HCT116 (cell line): ENCODE measurements around the gene FHIT. TPM values are rescaled to one million over a fixed set of nuclear protein-coding genes. Genes with fewer than 3 reads are reported as not detected.

Experiments
- ATAC-seq: fragments of 200-7000 bp; cut with Tn5 transposase; 2 replicates; pipeline ENCODE4 v1.9.1; 2020; ENCODE audit warnings: mild to moderate bottlenecking, moderate library complexity
- BruUV-seq: library from RNA; stranded (reverse); fragments of 400-500 nt; replicated peaks from 2 replicates; lab custom pipeline; 2021; lab: Mats Ljungman, UMichigan
- CTCF ChIA-PET: fragments of 300-600 bp; sonication (Branson Sonifier 250); formaldehyde crosslinking; loops from one replicate; lab custom pipeline; 2021; ENCODE audit warnings: antibody characterized with exemption; lab: Charles Lee
- POLR2A ChIA-PET: fragments of 300-600, 350-600 bp; sonication (Branson Sonifier 250); formaldehyde crosslinking; loops from one replicate; lab custom pipeline; 2021; ENCODE audit warnings: antibody characterized with exemption; lab: Charles Lee
- RAD21 ChIA-PET, 2 experiments: fragments of 300-600 bp; sonication (Branson Sonifier 250); formaldehyde crosslinking; loops; one replicate each; lab custom pipeline; 2023; ENCODE audit warnings: low total read pairs in 2 of 2; ENCODE audit not compliant: uncharacterized antibody in 2 of 2, unreplicated experiment in 2 of 2, low non-redundant PET in 1 of 2; lab: Charles Lee
- DNase-seq: peaks from one replicate; pipeline ENCODE4 v3.0.0-alpha.2; 2010; ENCODE audit warnings: low read depth, low spot score
- H2AFZ ChIP-seq: fragments of 200-600 bp; shearing (Covaris generic), sonication (generic); 2 replicates; pipeline ENCODE4 v1.6.1; 2017; ENCODE audit warnings: low read depth, mixed run types, mixed read lengths, antibody characterized with exemption, low read length; ENCODE audit not compliant: poor library complexity, severe bottlenecking
- H3K27ac ChIP-seq: 2 replicates; pipeline ENCODE4 v1.5.1; 2012; ENCODE audit warnings: low read depth, low read length
- H3K27me3 ChIP-seq: fragments of 200-600 bp; sonication (generic); 2 replicates; pipeline ENCODE4 v1.6.1; 2016; ENCODE audit warnings: mixed run types, low read length, mixed read lengths; ENCODE audit not compliant: insufficient read depth
- H3K36me3 ChIP-seq, 2 experiments: fragments of 200-500 bp in 1 of 2; fragments of 200-600 bp in 1 of 2; sonication (Bioruptor generic) in 1 of 2; sonication (generic) in 1 of 2; 2 replicates each; pipeline versions ENCODE4 v1.5.1 to v1.6.1; 2014 to 2016; ENCODE audit warnings: low read length in 2 of 2, inconsistent platforms in 1 of 2, mixed read lengths in 1 of 2, mixed run types in 1 of 2; ENCODE audit not compliant: insufficient read depth in 2 of 2, control insufficient read depth in 1 of 2
- H3K4me1 ChIP-seq, 2 experiments: fragments of 200-600 bp in 1 of 2; sonication (generic) in 1 of 2; 2 replicates each; pipeline versions ENCODE4 v1.5.1 to v1.6.1; 2012 to 2017; ENCODE audit warnings: low read length in 2 of 2, inconsistent platforms in 1 of 2, mild to moderate bottlenecking in 1 of 2, mixed read lengths in 1 of 2, mixed run types in 1 of 2, moderate library complexity in 1 of 2; ENCODE audit not compliant: insufficient read depth in 2 of 2, control insufficient read depth in 1 of 2
- H3K4me2 ChIP-seq: fragments of 200-600 bp; sonication (generic); 2 replicates; pipeline ENCODE4 v1.6.1; 2017; ENCODE audit warnings: mixed run types, low read length, mixed read lengths
- H3K4me3 ChIP-seq, 2 experiments: fragments of 200-600 bp in 1 of 2; sonication (generic) in 1 of 2; replicated peaks in 1 of 2; 2 replicates each; pipeline ENCODE4 v1.5.1; 2011 to 2016; ENCODE audit warnings: low read length in 2 of 2, control low read depth in 1 of 2, low read depth in 1 of 2, mild to moderate bottlenecking in 1 of 2, mixed read lengths in 1 of 2, mixed run types in 1 of 2
- H3K79me2 ChIP-seq: fragments of 200-600 bp; sonication (generic); 2 replicates; pipeline ENCODE4 v1.6.1; 2017; ENCODE audit warnings: mild to moderate bottlenecking, mixed run types, low read length, moderate library complexity, mixed read lengths; ENCODE audit not compliant: insufficient read depth
- H3K9ac ChIP-seq: fragments of 200-600 bp; sonication (generic); 2 replicates; pipeline ENCODE4 v1.6.1; 2016; ENCODE audit warnings: low read length, mixed read lengths
- H3K9me2 ChIP-seq: fragments of 200-600 bp; sonication (generic), shearing (Covaris generic); 2 replicates; pipeline ENCODE4 v1.6.1; 2017; ENCODE audit warnings: mixed run types, mild to moderate bottlenecking, moderate library complexity; ENCODE audit not compliant: insufficient read depth
- H3K9me3 ChIP-seq, 2 experiments: fragments of 200-500 bp in 1 of 2; fragments of 200-600 bp in 1 of 2; sonication (Bioruptor generic) in 1 of 2; sonication (generic) in 1 of 2; 2 replicates each; pipeline ENCODE4 v1.6.1; 2014 to 2017; ENCODE audit warnings: low read length in 2 of 2, mixed read lengths in 2 of 2, inconsistent platforms in 1 of 2, low read depth in 1 of 2, mild to moderate bottlenecking in 1 of 2, mixed run types in 1 of 2, moderate library complexity in 1 of 2; ENCODE audit not compliant: control insufficient read depth in 1 of 2, insufficient read depth in 1 of 2
- H4K20me1 ChIP-seq: fragments of 200-600 bp; sonication (generic), shearing (Covaris generic); 2 replicates; pipeline ENCODE4 v1.6.1; 2017; ENCODE audit warnings: mixed run types, mild to moderate bottlenecking, moderate library complexity; ENCODE audit not compliant: insufficient read depth
- EZH2phosphoT487 ChIP-seq: fragments of 200-600 bp; IDR thresholded peaks from 2 replicates; pipeline ENCODE4 v1.6.1; 2018; ENCODE audit warnings: antibody characterized with exemption, borderline replicate concordance
- RAD21 ChIP-seq: IDR thresholded peaks from 2 replicates; pipeline ENCODE4 v1.6.1; 2012; ENCODE audit warnings: low read depth, mild to moderate bottlenecking
- REST ChIP-seq: IDR thresholded peaks from 2 replicates; pipeline ENCODE4 v1.6.1; 2012; ENCODE audit warnings: low read depth
- SRF ChIP-seq: IDR thresholded peaks from 2 replicates; pipeline ENCODE4 v1.6.1; 2012; ENCODE audit warnings: low read depth
- ZNF274 ChIP-seq: fragments of 200-500 bp; sonication (Bioruptor generic); IDR thresholded peaks from 2 replicates; pipeline ENCODE4 v1.6.1; 2014; ENCODE audit warnings: mild to moderate bottlenecking, low read depth, low read length, inconsistent platforms
- intact Hi-C: fragments of 100-400 bp; cut with micrococcal nuclease; formaldehyde crosslinking; loops from 2 replicates; pipeline ENCODE4 v1.10.0; 2022
- total RNA-seq: library from RNA; stranded (reverse); gene quantifications from one replicate; pipeline ENCODE4 v1.2.1, GENCODE V29; 2021; ENCODE audit not compliant: unreplicated experiment
- TF ChIP-seq, protein P1 (sequence below): IDR thresholded peaks from 2 replicates; pipeline ENCODE4 v1.6.1; 2012
- TF ChIP-seq, protein P2 (sequence below): IDR thresholded peaks from 2 replicates; pipeline ENCODE4 v1.6.1; 2011; ENCODE audit warnings: mild to moderate bottlenecking, low read length, moderate library complexity; ENCODE audit not compliant: insufficient replicate concordance; ENCODE audit errors: extremely low read depth

The FHIT gene
- total RNA-seq, 1 experiment from 2014 or later: 20.1 TPM

GRCh38 chr3:60319179-60319858 lies 931.9 kb downstream of the FHIT start:
- no peak overlapping the region for H2AFZ ChIP-seq
- no peaks in the 10 kb centered on the region for H3K4me1 ChIP-seq
- no peaks in the 10 kb centered on the region for H3K27me3 ChIP-seq
- no peaks in the 10 kb centered on the region for H3K36me3 ChIP-seq
- POLR2A ChIA-PET: no interaction called here
- H3K79me2 ChIP-seq: no peaks in the 10 kb centered on the region
- RAD21 ChIA-PET: no interaction called here
- H3K9me3 ChIP-seq: no peaks in the 10 kb centered on the region
- no TSS peak for BruUV-seq
- H4K20me1 ChIP-seq: no peaks in the 10 kb centered on the region
- no peak overlapping the region for H3K4me2 ChIP-seq
- no peak overlapping the region for H3K4me3 ChIP-seq
- no peak for DNase-seq
- no peaks in the 10 kb centered on the region for H3K9me2 ChIP-seq
- no peak overlapping the region for H3K27ac ChIP-seq
- TF ChIP-seq ZNF274: no peak
- no peak for TF ChIP-seq RAD21
- no peak for TF ChIP-seq EZH2phosphoT487
- no peak for TF ChIP-seq SRF
- TF ChIP-seq, protein P1, sequence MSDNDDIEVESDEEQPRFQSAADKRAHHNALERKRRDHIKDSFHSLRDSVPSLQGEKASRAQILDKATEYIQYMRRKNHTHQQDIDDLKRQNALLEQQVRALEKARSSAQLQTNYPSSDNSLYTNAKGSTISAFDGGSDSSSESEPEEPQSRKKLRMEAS: no peak
- TF ChIP-seq, protein P2, sequence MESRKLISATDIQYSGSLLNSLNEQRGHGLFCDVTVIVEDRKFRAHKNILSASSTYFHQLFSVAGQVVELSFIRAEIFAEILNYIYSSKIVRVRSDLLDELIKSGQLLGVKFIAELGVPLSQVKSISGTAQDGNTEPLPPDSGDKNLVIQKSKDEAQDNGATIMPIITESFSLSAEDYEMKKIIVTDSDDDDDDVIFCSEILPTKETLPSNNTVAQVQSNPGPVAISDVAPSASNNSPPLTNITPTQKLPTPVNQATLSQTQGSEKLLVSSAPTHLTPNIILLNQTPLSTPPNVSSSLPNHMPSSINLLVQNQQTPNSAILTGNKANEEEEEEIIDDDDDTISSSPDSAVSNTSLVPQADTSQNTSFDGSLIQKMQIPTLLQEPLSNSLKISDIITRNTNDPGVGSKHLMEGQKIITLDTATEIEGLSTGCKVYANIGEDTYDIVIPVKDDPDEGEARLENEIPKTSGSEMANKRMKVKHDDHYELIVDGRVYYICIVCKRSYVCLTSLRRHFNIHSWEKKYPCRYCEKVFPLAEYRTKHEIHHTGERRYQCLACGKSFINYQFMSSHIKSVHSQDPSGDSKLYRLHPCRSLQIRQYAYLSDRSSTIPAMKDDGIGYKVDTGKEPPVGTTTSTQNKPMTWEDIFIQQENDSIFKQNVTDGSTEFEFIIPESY: no peak
- no peak for TF ChIP-seq REST
- TF ChIP-seq, all 23 proteins: peak for 0
- CTCF ChIA-PET: no interaction called here
- no peak overlapping the region for H3K9ac ChIP-seq
- no peak for ATAC-seq
- intact Hi-C loops: loop anchor here (10.0 kb wide), 1 partner anchor 45 kb away; no protein-coding TSS in a partner anchor
